ENCODE data around the gene DEAF1.

DEAF1 gene

DNA sequence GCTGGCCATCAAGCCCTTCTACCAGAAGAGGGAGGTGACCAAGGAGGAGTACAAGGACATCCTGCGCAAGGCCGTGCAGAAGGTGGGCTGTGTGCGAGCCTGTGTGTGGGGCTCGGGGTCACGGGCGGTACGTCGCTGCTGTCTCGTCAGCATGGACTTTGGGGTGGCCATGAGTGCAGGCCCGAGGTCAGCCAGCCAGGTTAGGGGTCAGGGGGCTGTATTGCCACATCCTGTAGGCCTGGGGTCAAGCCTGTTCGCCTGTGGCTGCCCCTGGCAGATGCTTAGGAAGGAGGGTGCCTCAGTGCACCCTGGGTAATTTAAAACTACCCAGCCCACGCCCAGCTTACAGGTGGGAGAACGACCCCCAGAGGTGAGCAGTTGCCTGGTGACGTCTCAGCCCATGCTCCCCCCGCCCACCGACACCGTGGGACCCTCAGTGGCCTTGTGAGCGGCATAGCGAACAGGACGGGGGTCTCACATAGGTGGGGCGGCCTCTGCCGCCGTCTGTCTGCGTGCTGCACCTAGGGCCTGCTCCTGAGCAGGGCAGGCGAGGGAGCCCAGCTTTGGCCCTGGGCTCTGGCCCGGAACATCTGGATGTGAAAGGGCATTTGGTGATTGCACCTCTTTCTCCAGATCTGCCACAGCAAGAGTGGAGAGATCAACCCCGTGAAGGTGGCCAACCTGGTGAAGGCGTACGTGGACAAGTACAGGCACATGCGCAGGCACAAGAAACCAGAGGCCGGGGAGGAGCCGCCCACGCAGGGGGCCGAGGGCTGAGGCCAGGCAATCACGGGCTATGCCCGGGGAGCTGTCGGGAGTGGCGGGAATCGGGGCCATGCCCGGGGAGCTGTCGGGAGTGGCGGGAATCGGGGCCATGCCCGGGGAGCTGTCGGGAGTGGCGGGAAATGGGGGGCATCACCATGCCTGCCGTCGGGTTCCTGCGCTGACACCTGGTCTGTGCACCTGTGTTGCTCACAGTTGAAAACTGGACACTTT, 83.7 kb downstream of the DEAF1 start:
- DNase-seq = no peak

DNA sequence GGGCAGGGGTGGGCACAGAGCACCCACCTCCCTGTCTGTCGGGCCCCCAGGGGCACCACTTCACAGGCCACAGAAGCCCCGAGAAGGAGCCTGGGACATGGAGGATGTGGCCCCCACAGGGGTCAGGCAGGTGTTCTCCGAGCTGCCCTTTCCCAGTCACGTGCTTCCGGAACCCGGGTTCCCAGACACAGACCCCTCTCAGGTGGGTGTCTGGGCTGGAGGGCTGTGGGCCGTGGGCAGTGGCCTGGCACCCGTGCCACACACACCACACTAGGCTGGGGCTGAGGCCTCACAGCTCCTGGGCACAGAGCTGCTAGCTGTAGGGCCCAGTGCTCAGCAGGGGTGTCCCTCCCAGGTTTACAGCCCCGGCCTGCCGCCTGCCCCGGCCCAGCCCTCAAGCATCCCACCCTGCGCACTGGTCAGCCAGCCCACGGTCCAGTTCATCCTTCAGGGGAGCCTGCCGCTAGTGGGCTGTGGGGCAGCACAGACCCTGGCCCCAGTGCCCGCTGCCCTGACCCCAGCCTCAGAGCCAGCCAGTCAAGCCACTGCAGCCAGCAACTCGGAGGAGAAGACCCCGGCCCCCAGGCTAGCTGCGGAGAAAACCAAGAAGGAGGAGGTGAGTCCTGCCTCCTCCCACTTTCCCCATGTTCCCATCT, 84.7 kb downstream of the DEAF1 start:
- DNase-seq = no peak

DNA sequence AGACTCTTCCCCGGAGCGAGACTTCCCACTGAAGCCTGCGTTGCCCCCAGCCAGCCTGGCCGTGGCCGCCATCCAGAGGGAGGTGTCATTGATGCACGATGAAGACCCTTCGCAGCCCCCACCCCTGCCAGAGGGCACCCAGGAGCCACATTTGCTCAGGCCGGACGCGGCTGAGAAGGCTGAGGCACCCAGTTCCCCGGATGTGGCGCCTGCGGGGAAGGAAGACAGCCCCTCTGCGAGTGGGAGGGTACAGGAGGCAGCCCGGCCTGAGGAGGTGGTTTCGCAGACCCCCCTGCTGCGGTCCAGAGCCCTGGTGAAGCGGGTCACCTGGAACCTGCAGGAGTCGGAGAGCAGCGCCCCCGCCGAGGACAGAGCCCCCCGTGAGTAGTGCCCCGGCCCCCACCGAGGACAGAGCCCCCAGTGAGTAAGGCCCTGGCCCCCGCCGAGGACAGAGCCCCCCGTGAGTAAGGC, 85.6 kb downstream of the DEAF1 start:
- DNase-seq = no peak

DNA sequence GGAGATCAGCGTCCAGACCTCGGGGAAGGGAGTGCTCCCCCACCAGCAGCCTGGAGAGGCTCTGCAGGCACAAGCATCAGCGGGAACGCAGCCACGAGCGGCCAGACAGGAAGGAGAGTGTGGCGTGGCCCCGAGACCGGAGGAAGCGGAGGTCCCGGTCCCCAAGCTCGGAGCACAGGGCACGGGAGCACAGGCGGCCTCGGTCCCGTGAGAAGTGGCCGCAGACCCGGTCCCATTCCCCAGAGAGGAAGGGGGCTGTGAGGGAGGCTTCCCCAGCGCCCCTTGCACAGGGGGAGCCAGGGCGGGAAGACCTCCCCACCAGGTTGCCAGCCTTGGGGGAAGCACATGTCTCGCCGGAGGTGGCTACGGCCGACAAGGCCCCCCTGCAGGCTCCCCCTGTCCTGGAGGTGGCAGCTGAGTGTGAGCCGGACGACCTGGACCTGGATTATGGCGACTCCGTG, 86.2 kb downstream of the DEAF1 start:
- no peak for DNase-seq

DNA sequence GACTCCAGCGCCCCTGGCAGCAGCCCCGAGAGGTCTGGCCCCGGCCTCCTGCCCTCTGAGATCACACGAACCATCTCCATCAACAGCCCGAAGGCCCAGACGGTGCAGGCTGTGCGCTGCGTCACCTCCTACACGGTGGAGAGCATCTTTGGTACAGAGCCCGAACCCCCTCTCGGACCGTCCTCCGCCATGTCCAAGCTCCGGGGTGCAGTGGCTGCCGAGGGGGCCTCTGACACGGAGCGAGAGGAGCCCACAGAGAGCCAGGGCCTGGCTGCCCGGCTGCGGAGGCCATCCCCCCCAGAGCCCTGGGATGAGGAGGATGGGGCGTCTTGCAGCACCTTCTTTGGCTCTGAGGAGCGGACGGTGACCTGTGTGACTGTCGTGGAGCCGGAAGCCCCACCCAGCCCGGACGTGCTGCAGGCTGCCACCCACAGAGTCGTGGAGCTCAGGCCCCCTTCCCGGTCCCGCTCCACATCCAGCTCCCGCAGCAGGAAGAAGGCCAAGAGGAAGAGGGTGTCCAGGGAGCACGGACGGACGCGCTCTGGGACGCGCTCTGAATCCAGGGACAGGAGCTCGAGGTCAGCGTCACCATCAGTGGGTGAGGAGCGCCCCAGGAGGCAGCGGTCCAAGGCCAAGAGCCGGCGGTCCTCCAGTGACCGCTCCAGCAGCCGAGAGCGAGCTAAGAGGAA, 86.9 kb downstream of the DEAF1 start:
- DNase-seq = no peak

DNA sequence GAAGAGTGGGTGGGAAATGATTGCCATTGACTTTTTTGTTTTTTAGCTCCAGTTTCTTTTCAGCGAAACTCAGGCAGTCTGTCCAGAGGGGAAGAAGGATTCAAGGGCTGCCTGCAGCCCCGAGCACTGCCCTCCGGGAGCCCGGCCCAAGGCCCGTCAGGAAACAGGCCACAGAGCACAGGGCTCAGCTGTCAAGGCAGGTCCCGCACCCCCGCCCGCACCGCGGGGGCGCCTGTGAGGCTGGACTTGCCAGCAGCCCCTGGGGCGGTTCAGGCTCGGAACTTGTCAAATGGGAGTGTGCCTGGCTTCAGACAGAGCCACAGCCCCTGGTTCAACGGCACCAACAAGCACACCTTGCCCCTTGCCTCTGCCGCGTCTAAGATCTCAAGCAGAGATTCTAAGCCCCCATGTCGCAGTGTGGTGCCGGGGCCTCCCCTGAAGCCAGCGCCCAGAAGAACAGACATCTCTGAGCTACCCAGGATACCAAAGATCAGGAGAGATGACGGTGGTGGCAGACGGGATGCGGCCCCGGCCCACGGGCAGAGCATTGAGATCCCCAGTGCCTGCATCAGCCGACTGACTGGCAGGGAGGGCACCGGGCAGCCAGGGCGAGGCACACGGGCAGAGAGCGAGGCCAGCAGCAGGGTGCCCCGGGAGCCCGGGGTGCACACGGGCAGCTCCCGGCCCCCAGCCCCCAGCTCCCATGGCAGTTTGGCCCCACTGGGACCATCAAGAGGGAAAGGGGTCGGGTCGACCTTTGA, 87.8 kb downstream of the DEAF1 start:
- no peak for DNase-seq

DNA sequence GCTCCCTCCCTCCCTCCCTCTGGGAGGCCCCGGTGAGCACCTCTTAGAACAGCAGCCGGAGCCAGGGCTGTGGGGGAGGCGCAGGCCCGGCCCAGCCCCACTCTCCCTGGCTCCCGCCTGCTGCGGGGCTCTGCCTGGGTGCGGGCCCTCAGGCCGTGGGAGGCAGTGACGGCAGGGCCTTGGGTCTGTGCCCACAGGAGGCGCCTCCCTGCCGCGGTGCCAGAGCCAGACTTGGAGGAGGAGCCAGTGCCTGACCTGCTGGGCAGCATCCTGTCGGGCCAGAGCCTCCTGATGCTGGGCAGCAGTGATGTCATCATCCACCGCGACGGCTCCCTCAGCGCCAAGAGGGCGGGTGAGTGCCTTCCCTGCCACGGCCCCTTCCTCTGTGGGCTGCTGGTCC, 88.8 kb downstream of the DEAF1 start:
- no peak for DNase-seq

DNA sequence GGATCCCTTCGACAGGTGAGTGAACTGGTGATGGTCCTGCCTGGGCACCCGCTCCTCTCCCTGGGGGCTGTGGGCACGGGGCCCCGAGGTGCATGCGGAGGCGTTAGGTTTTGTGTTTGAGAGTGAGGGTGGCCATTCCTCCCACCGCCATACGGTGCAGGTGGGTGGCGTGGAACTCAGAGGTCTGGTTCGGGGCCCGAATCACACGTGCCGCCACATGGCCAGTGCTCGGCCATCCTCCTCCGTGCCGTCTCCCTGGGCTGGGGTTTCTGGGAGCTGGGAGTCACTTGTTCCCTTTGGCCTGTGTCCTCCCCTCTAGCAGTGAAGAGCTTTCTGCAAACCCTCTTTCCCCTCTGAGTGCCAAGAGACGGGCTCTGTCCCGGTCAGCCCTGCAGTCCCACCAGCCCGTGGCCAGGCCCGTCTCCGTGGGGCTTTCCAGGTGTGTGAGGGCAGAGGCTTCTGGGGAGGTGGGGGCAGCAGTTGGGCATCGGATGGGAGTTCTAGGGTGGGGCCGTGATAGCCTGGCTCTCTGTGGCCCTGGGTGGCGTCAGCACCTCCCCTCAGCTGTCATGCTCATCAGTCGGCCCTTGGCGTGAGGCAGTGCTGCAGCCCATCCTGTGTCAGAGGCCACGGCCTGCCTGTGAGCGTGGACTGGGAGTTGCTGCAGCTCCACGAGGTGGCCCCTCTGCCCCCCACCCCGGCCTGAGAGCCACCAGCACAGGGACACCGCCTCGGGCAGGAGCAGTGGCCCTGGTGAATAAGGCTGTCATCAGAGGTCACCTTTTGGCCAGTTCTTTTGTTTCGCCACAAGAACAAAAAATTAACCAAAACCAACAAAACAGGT, 89.5 kb downstream of the DEAF1 start:
- DNase-seq = no peak

DNA sequence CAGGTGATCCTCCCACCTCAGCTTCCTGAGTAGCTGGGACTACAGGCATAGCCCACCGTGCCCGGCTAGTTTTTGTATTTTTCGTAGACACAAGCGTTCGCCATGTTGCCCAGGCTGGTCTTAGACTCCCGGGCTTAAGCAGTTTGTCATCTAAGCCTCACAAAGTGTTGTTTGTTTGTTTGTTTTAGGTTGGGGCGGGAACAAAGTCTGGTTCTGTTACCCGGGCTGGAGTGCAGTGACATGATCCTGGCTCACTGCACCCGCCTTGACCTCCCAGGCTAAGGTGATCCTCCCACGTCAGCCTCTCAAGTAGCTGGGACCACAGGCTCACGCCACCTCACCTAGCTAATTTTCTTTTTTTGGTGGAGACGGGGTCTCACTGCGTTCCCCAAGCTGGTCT, 91.9 kb downstream of the DEAF1 start:
- no peak for DNase-seq

DNA sequence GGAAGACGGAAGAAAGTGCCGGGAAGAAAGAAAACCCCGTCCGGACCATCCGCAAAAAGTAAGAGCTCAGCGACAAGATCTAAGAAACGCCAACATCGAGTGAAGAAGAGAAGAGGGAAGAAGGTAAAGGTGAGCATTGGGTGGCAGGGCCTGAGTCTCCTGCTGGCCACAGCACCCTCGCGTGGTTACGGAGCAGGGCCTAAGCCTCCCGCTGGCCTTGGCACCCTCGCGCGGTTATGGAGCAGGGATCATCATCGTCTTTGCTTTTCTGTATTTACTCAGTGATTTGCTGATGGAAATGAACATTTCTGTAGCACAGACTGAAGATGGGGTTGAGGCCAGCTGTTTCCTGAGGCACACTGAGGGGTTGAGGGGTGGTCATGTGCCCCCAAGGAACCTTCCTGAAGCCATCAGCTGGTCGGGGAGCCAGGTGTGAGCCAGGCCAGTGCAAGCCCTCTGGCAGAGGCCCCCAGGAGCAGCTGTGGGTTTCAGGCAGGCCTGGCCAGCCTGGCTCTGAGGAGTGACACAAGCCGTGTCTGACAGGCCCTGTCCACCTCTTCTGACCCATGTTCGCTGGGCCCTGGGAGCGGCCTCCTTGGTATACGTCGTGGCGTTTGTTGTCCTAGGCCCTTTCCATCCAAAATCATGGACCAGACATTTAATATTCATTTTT, 93.3 kb downstream of the DEAF1 start:
- DNase-seq = no peak

DNA sequence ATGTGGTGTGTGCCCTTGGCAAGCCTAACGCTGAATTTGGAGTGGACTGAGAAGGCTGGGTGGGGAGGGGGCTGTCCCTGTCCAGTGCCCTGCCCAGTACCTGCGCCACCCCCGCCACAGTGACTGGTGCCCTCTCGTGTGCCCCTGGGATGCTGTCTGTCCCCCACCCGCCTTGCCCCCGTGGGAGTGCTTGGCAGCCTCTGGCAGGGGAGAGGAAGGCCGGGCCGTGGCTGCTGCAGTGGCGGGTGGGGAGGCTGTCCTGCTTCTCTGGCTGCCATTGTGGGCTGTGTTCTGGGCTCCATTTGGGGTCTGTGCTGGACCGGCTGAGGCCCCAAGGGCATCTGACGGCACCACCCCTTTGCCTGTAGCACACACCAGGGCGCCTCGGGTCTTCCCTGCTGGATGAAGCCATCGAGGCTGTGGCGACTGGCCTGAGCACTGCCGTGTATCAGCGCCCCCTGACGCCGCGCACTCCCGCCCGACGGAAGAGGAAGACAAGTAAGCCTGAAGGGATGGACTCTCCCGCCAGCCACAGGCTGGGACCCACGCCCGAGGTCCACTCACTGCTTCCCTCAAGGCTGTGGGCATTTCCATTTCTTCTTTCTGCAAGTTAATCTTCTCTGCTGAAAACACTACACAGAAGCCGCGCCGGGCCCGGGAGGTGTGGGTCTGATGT, 96.9 kb downstream of the DEAF1 start:
- no peak for DNase-seq

DNA sequence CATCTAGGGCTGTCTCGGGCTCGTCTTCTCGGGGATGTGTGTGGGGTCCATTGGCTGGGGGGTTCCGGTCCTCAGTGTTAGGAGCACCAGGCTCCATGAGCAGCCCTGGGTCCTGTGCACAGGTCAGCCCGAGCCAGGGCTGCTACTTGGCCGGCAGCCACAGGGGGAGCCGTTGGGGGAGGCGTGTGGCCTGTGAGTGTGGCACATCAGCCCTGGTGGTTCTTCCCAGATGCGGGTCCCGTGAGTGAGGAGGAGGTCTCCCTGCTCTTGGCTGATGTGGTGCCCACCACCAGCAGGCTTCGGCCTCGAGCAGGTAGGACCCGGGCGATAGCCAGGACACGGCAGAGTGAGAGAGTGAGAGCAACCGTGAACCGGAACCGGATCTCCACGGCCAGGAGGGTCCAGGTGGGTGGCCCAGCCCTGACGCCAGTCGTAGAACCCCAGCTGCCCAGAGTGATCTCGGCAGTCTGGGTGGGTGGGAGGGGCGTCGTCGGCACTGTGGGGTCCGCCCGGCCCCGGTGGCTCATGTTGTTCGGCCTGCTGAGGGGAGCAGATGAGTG, 97.8 kb downstream of the DEAF1 start:
- no peak for DNase-seq

DNA sequence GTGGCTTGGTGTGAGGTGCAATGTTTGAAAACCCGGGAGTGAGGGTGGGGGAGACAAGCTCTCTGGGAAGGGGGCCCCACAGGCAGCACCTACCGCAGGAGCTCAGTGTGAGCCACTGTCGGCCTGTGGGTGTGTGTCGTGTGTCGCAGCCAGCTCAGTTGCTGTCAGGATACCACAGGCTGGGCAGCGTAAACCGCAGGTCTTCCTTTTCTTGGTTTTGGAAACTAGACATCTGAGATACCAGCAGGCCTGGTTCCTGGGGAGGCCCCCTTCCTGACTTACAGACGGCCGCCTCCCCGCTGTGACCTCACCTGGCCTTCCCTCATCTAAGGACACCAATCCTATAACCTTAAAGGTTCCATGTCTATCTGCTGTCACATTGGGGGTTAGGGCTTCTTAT, 98.6 kb downstream of the DEAF1 start:
- DNase-seq = no peak

DNA sequence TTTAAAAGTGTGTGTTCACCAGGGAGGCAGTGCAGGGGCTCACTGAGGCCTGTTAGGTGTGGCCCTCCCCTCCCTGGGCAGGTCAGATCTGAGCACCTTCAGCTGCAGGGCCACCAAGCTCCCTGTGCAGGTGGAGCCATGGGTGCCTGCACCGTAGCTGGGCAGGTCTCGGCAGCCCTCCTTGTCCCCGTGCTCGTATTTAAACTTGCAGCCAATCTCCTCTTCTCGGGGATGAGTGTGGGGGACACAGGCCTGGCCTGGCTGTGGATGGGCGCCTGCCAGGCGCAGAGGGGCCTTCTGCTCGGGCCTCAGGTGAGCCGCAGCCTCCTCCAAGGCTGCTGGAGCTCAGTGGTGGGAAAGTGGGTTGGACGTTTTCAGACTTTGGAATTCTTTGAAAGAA, 99.6 kb downstream of the DEAF1 start:
- no peak for DNase-seq
